Measurements from ENCODE around the gene ME1.

The ME1 gene

DNA sequence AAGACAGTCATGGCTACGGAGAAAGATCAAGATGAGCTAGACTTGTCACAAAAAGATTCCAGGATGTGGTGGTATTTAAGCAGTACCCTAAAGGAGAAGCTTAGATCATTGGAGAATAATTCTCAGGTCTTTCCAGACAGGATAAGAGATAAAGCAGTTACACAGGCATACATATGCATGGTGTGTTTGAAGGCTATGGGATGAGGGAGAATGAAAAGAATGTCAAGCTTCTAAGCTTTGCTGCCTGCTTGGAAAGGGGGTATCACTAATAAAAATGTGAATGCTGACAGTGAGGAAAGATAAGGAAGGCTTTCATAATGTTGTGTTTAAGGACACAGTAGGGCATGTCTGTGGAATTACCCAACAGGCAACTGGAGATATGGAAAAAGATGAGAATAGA is 209.6 kb downstream of the ME1 start:
- Histone ChIP-seq H3K9ac (ENCODE audit: low read length) (no peak overlapping the region), H2AK5ac (ENCODE audit: low read length) (no peak overlapping the region), H3K4ac (ENCODE audit: low read depth, low read length) (no peak overlapping the region), H2BK15ac (replicated peaks; ENCODE audit: low read depth) (no peak overlapping the region), H4K8ac (ENCODE audit: low read depth, low read length) (no peak overlapping the region), H3K4me1 (ENCODE audit: control insufficient read depth, low read depth, low read length) (no peaks in the 10 kb centered on the region), H3K27me3 (ENCODE audit: insufficient read depth, low read length, poor library complexity) (no peaks in the 10 kb centered on the region), H2BK120ac (ENCODE audit: low read depth, low read length) (no peak overlapping the region), H3K27ac (ENCODE audit: low read depth, low read length) (peak overlapping the region; percentile 76), H3K4me3 (ENCODE audit: low read length) (no peak overlapping the region), H4K5ac (ENCODE audit: low read length) (no peak overlapping the region), H3K79me2 (ENCODE audit: control insufficient read depth, insufficient read depth, low read length) (no peaks in the 10 kb centered on the region), H3K23ac (ENCODE audit: low read length) (no peak overlapping the region), H3K4me2 (ENCODE audit: low read length) (no peak overlapping the region), H2BK5ac (ENCODE audit: low read length) (no peak overlapping the region), H3K18ac (ENCODE audit: low read length) (no peak overlapping the region), H3K79me1 (ENCODE audit: low read length) (no peaks in the 10 kb centered on the region), H3K36me3 (ENCODE audit: control insufficient read depth, insufficient read depth, low read length) (no peaks in the 10 kb centered on the region), H3K56ac (ENCODE audit: low read length) (no peak overlapping the region)
- peak; percentile 94 for DNase-seq
- no CpG with 5 or more reads among the region's 1 CpG for WGBS (ENCODE audit: extremely low coverage, insufficient coverage, low lambda C conversion rate)

DNA sequence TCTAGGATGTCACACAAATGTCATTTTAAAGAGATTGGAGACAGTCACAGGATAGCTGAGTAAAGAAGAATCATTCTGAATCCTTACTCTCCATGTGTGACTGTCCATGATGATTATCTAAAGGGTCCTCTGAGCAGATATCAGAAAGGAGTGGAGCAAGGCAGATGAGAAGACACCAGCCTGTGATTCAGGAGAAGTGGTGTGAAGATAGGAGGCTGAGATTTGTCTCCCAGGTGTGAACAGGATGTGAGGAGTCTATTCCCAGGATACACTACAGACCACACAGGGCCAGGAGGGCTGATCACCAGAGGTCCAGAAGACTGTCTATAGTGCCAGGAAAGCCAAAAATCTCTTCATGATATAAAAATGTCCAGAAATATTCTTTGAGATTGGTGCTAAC is 210.7 kb downstream of the ME1 start:
- Histone ChIP-seq H3K23ac (ENCODE audit: low read length) (no peak overlapping the region), H3K36me3 (ENCODE audit: control insufficient read depth, insufficient read depth, low read length) (no peaks in the 10 kb centered on the region), H4K8ac (ENCODE audit: low read depth, low read length) (no peak overlapping the region), H2BK15ac (replicated peaks; ENCODE audit: low read depth) (no peak overlapping the region), H3K79me1 (ENCODE audit: low read length) (no peaks in the 10 kb centered on the region), H4K5ac (ENCODE audit: low read length) (no peak overlapping the region), H3K4me2 (ENCODE audit: low read length) (no peak overlapping the region), H3K27ac (ENCODE audit: low read depth, low read length) (no peak overlapping the region), H3K79me2 (ENCODE audit: control insufficient read depth, insufficient read depth, low read length) (no peaks in the 10 kb centered on the region), H3K27me3 (ENCODE audit: insufficient read depth, low read length, poor library complexity) (no peaks in the 10 kb centered on the region), H3K56ac (ENCODE audit: low read length) (no peak overlapping the region), H2BK5ac (ENCODE audit: low read length) (no peak overlapping the region), H3K4me1 (ENCODE audit: control insufficient read depth, low read depth, low read length) (no peaks in the 10 kb centered on the region), H2AK5ac (ENCODE audit: low read length) (no peak overlapping the region), H2BK120ac (ENCODE audit: low read depth, low read length) (no peak overlapping the region), H3K9ac (ENCODE audit: low read length) (no peak overlapping the region), H3K4ac (ENCODE audit: low read depth, low read length) (no peak overlapping the region), H3K18ac (ENCODE audit: low read length) (no peak overlapping the region), H3K4me3 (ENCODE audit: low read length) (no peak overlapping the region)
- peak; percentile 92 for DNase-seq

DNA sequence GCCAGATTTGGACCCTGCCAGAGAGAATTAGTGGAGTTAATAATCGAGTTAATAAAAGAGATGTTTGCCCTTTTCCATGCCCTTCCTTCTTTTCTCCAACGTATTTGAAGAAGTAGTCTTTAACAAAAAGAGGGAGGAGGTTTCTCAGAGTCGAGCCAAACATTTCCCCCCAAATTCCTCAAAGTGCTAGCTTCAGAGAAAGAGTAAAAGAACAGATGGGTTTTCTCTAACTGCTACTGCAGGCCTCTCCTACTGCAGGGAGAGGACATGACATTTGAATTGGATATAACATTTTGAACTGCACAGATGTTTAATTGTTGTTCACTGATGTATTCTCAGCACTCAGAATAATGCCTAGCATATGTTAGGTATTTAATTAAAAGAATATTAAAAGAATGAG is 212.2 kb downstream of the ME1 start:
- Histone ChIP-seq H2AK5ac (ENCODE audit: low read length) (no peak overlapping the region), H2BK120ac (ENCODE audit: low read depth, low read length) (no peak overlapping the region), H3K27me3 (ENCODE audit: insufficient read depth, low read length, poor library complexity) (no peaks in the 10 kb centered on the region), H3K79me2 (ENCODE audit: control insufficient read depth, insufficient read depth, low read length) (no peaks in the 10 kb centered on the region), H4K5ac (ENCODE audit: low read length) (no peak overlapping the region), H3K23ac (ENCODE audit: low read length) (no peak overlapping the region), H3K79me1 (ENCODE audit: low read length) (no peaks in the 10 kb centered on the region), H3K36me3 (ENCODE audit: control insufficient read depth, insufficient read depth, low read length) (no peaks in the 10 kb centered on the region), H3K4me3 (ENCODE audit: low read length) (no peak overlapping the region), H3K4me1 (ENCODE audit: control insufficient read depth, low read depth, low read length) (no peaks in the 10 kb centered on the region), H3K4ac (ENCODE audit: low read depth, low read length) (no peak overlapping the region), H4K8ac (ENCODE audit: low read depth, low read length) (no peak overlapping the region), H3K27ac (ENCODE audit: low read depth, low read length) (no peak overlapping the region), H2BK5ac (ENCODE audit: low read length) (no peak overlapping the region), H3K4me2 (ENCODE audit: low read length) (no peak overlapping the region), H2BK15ac (replicated peaks; ENCODE audit: low read depth) (no peak overlapping the region), H3K56ac (ENCODE audit: low read length) (no peak overlapping the region), H3K18ac (ENCODE audit: low read length) (no peak overlapping the region), H3K9ac (ENCODE audit: low read length) (no peak overlapping the region)
- no CpG with 5 or more reads among the region's 3 CpGs for WGBS (ENCODE audit: extremely low coverage, insufficient coverage, low lambda C conversion rate)
- DNase-seq: no peak

- no peak overlapping the region for H3K4me3 ChIP-seq (ENCODE audit: low read length)
- H3K79me1 ChIP-seq (ENCODE audit: low read length): no peaks in the 10 kb centered on the region
- H3K27me3 ChIP-seq (ENCODE audit: insufficient read depth, low read length, poor library complexity): no peaks in the 10 kb centered on the region
- H4K5ac ChIP-seq (ENCODE audit: low read length): no peak overlapping the region
- no peak overlapping the region for H3K27ac ChIP-seq (ENCODE audit: low read depth, low read length)
- H3K9ac ChIP-seq (ENCODE audit: low read length): no peak overlapping the region
- no peak overlapping the region for H2AK5ac ChIP-seq (ENCODE audit: low read length)
- no peak overlapping the region for H2BK5ac ChIP-seq (ENCODE audit: low read length)
- H3K36me3 ChIP-seq (ENCODE audit: control insufficient read depth, insufficient read depth, low read length): no peaks in the 10 kb centered on the region
- H4K8ac ChIP-seq (ENCODE audit: low read depth, low read length): no peak overlapping the region
- no peak overlapping the region for H3K18ac ChIP-seq (ENCODE audit: low read length)
- no peak overlapping the region for H3K56ac ChIP-seq (ENCODE audit: low read length)
- DNase-seq: no peak
- no peak overlapping the region for H3K23ac ChIP-seq (ENCODE audit: low read length)
- H2BK15ac ChIP-seq (replicated peaks; ENCODE audit: low read depth): no peak overlapping the region
- no peak overlapping the region for H2BK120ac ChIP-seq (ENCODE audit: low read depth, low read length)
- no peaks in the 10 kb centered on the region for H3K79me2 ChIP-seq (ENCODE audit: control insufficient read depth, insufficient read depth, low read length)
- H3K4ac ChIP-seq (ENCODE audit: low read depth, low read length): no peak overlapping the region
- H3K4me2 ChIP-seq (ENCODE audit: low read length): no peak overlapping the region
- H3K4me1 ChIP-seq (ENCODE audit: control insufficient read depth, low read depth, low read length): no peaks in the 10 kb centered on the region
These were observed 214.0 kb downstream of the ME1 start for GRCh38 chr6:83216806-83217205.

DNA sequence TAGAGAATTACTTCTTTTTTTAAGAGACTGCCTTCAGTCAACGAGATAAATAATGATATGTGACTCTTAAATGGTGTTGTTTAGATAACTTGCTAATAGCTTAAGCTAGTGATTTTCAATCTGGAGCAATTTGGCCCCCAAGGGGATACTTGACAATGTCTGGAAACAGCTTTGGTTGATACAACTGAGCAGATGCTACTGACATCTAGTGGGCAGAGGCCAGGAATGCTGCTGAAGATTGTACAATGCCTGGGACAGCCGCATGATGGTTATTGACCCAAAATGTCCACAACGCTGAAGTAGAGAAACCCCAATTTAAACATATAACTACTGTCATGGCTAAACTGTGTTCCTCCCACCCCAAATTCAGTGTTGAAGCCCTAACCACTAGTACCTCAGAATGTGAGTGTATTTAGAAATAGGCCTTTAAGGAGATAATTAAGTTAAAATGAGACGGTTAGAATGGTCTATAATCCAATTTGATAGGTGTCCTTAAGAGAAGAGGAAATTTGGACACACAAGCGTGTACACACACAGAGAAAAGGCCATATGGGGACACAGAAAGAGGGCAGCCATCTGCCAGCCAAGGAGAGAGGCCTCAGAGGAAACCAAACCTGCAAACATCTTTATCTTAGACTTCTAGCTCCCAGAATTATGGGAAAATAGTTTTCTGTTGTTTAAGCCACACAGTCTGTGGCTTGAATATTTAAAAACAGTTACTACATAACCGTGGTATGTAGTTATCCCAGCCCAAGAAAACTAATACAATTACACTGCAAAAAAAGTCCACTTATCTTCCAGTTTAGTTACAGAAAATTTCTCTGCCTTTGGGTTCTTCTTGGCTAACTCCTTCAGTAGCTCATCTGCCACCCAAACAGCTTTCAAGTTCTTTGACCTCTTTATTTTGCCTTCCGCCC is 215.5 kb downstream of the ME1 start:
- Histone ChIP-seq H3K79me2 (ENCODE audit: control insufficient read depth, insufficient read depth, low read length) (no peaks in the 10 kb centered on the region), H2AK5ac (ENCODE audit: low read length) (no peak overlapping the region), H4K8ac (ENCODE audit: low read depth, low read length) (no peak overlapping the region), H2BK15ac (replicated peaks; ENCODE audit: low read depth) (no peak overlapping the region), H3K27me3 (ENCODE audit: insufficient read depth, low read length, poor library complexity) (no peaks in the 10 kb centered on the region), H3K79me1 (ENCODE audit: low read length) (no peaks in the 10 kb centered on the region), H3K18ac (ENCODE audit: low read length) (no peak overlapping the region), H4K5ac (ENCODE audit: low read length) (no peak overlapping the region), H3K27ac (ENCODE audit: low read depth, low read length) (no peak overlapping the region), H3K4ac (ENCODE audit: low read depth, low read length) (peak overlapping the region; percentile 36), H3K4me3 (ENCODE audit: low read length) (no peak overlapping the region), H3K4me2 (ENCODE audit: low read length) (no peak overlapping the region), H2BK120ac (ENCODE audit: low read depth, low read length) (no peak overlapping the region), H3K36me3 (ENCODE audit: control insufficient read depth, insufficient read depth, low read length) (no peaks in the 10 kb centered on the region), H3K23ac (ENCODE audit: low read length) (no peak overlapping the region), H3K4me1 (ENCODE audit: control insufficient read depth, low read depth, low read length) (no peaks in the 10 kb centered on the region), H3K56ac (ENCODE audit: low read length) (no peak overlapping the region), H3K9ac (ENCODE audit: low read length) (no peak overlapping the region), H2BK5ac (ENCODE audit: low read length) (no peak overlapping the region)
- no CpG with 5 or more reads among the region's 7 CpGs for WGBS (ENCODE audit: extremely low coverage, insufficient coverage, low lambda C conversion rate)
- peak; percentile 77 for DNase-seq

GRCh38 chr6:83202031-83202430 is 228.8 kb downstream of the ME1 start:
- Histone ChIP-seq H3K56ac (ENCODE audit: low read length) (no peak overlapping the region), H2BK15ac (replicated peaks; ENCODE audit: low read depth) (no peak overlapping the region), H2BK120ac (ENCODE audit: low read depth, low read length) (no peak overlapping the region), H4K8ac (ENCODE audit: low read depth, low read length) (no peak overlapping the region), H3K4me1 (ENCODE audit: control insufficient read depth, low read depth, low read length) (no peaks in the 10 kb centered on the region), H3K4me3 (ENCODE audit: low read length) (no peak overlapping the region), H3K27me3 (ENCODE audit: insufficient read depth, low read length, poor library complexity) (no peaks in the 10 kb centered on the region), H2BK5ac (ENCODE audit: low read length) (no peak overlapping the region), H3K23ac (ENCODE audit: low read length) (no peak overlapping the region), H3K36me3 (ENCODE audit: control insufficient read depth, insufficient read depth, low read length) (no peaks in the 10 kb centered on the region), H3K27ac (ENCODE audit: low read depth, low read length) (no peak overlapping the region), H3K18ac (ENCODE audit: low read length) (no peak overlapping the region), H3K4ac (ENCODE audit: low read depth, low read length) (no peak overlapping the region), H3K79me1 (ENCODE audit: low read length) (no peaks in the 10 kb centered on the region), H3K79me2 (ENCODE audit: control insufficient read depth, insufficient read depth, low read length) (no peaks in the 10 kb centered on the region), H2AK5ac (ENCODE audit: low read length) (no peak overlapping the region), H4K5ac (ENCODE audit: low read length) (no peak overlapping the region), H3K4me2 (ENCODE audit: low read length) (no peak overlapping the region), H3K9ac (ENCODE audit: low read length) (no peak overlapping the region)
- WGBS (ENCODE audit: extremely low coverage, insufficient coverage, low lambda C conversion rate): no CpG with 5 or more reads among the region's 4 CpGs
- DNase-seq: no peak

Data from mesendoderm (in vitro differentiated cells).